Bronchial epithelial cell (primary cell): ENCODE measurements around the gene TFPI. TPM values are rescaled to one million over a fixed set of nuclear protein-coding genes. Genes with fewer than 3 reads are reported as not detected.
"Not testable (repeated sequence)": the region's sequence is repeated elsewhere in the genome, so short reads cannot be mapped to it uniquely, and the experiment has no call there.

ENCODE experiments used
- DNase-seq: peaks from one replicate; pipeline ENCODE4 v3.0.0-alpha.2; 2010; ENCODE audit warnings: low read depth
- FAIRE-seq: peaks from 2 replicates; lab custom pipeline; 2011; peaks lifted over from hg19 to GRCh38; lab: Jason Lieb, UNC
- H3K27me3 ChIP-seq: 2 replicates; pipeline ENCODE4 v1.5.1; 2011; ENCODE audit warnings: low read length; ENCODE audit not compliant: control insufficient read depth, insufficient read depth
- H3K36me3 ChIP-seq: 2 replicates; pipeline ENCODE4 v1.5.1; 2011; ENCODE audit warnings: low read length; ENCODE audit not compliant: control insufficient read depth, insufficient read depth
- H3K4me3 ChIP-seq: 2 replicates; pipeline ENCODE4 v1.5.1; 2011; ENCODE audit warnings: mild to moderate bottlenecking, low read depth, low read length, control low read depth
- total RNA-seq: library from RNA; depleted of rRNA; stranded (reverse); fragments of >200 nt; gene quantifications from 2 replicates; pipeline ENCODE4 v1.2.1, GENCODE V29; 2014
- TF ChIP-seq, protein P1 (sequence below): IDR thresholded peaks from 2 replicates; pipeline ENCODE4 v1.5.1; 2011; ENCODE audit warnings: mild to moderate bottlenecking, moderate library complexity, low read length, control low read depth, inconsistent platforms; ENCODE audit not compliant: insufficient read depth, severe bottlenecking

The TFPI gene
- total RNA-seq, 1 donor from 2014 or later, result 2.1 TPM

DNA sequence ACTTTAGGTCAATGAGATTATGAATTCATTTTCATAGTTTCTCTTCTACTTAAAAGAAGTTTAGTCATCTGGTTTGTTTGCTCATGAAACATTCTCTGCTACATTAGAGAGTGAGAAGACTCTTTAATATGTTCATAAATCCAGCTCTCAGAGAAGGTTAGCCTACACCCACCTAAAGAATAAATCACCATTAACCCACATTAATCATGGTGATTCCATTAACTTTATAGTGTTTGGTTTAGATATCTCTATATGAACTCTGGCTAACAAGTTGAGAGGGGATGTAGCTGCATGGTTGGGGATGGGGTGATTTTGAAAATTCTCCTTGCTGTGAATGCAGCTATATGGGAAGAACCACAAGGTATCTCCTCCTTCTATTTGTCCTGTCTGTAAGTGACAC is 10.7 kb downstream of the TFPI start:
- H3K27me3 ChIP-seq, result no peaks in the 10 kb centered on the region
- FAIRE-seq, result no peak
- TF ChIP-seq, protein P1, sequence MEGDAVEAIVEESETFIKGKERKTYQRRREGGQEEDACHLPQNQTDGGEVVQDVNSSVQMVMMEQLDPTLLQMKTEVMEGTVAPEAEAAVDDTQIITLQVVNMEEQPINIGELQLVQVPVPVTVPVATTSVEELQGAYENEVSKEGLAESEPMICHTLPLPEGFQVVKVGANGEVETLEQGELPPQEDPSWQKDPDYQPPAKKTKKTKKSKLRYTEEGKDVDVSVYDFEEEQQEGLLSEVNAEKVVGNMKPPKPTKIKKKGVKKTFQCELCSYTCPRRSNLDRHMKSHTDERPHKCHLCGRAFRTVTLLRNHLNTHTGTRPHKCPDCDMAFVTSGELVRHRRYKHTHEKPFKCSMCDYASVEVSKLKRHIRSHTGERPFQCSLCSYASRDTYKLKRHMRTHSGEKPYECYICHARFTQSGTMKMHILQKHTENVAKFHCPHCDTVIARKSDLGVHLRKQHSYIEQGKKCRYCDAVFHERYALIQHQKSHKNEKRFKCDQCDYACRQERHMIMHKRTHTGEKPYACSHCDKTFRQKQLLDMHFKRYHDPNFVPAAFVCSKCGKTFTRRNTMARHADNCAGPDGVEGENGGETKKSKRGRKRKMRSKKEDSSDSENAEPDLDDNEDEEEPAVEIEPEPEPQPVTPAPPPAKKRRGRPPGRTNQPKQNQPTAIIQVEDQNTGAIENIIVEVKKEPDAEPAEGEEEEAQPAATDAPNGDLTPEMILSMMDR, result no peak
- DNase-seq, result no peak
- H3K4me3 ChIP-seq, result no peak overlapping the region
- no peaks in the 10 kb centered on the region for H3K36me3 ChIP-seq

DNA sequence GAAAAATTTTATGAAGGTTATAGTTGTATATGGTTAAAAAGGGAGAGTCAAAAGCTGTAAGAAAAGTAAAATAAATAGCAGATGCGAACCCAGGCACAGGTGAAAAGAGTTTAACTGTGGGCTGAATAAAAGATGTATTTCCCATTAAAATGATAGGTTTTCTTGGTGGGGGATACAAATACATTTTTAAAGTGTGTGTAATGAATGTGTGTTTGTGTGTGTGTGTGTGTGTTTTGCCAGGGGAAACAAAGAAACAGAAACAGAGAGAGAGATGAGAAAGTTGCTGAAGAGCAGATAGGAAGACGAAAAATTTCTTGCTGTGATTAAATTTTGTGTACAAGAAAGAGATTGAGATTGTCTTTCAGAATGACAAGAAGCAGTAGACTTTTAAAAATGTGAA is 12.1 kb downstream of the TFPI start:
- Histone ChIP-seq H3K36me3 (no peaks in the 10 kb centered on the region), H3K4me3 (no peak overlapping the region), H3K27me3 (no peaks in the 10 kb centered on the region)
- FAIRE-seq (no peak), DNase-seq (no peak)
- TF ChIP-seq, protein P1, result no peak

DNA sequence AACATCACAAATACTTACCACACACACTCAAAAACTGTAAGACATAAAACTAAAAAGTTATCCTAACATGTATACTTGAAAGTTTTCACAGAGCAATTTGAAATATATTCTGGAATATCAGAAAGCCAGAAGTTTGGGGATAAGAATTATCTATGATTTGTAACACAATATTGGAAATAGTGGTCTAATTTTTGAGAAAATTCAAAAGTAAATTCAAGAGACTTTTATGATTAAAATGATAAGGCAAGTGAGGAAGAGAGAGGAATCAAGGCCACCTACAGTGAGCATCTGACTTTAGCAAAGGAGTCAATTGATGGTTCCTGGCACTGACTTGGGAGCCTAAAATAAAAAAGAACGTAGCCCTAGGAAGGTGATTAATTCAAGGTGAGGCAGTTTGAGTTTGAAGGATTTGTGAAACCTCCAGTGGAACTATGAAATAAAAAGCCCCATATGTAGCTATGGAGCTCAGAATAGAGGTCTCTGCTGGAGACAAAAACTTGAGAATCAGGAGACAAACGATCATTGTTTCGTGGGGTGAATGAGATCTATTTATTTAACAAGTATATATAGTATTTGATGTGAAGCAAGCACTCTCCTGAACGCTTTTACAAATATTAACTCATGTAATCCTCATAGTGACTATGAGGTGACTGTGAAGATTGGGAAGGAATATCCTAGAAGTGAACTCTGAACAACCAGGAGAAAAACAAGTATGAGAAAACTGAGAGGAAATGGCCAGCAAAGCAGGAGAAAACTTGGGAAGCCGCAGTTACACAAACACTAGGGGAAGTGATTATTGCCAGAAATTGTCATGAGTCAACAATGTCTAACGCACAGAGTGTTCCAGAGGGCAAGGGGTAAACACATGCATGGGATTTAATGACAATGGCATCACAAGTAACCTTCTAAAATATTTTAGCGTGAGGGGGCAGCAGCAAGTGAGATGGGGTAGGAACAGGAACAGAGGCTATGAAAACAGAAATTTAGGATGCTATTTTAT is 12.8 kb downstream of the TFPI start:
- DNase-seq (peak; percentile 81), FAIRE-seq (no peak)
- no peak overlapping the region for H3K4me3 ChIP-seq

DNA sequence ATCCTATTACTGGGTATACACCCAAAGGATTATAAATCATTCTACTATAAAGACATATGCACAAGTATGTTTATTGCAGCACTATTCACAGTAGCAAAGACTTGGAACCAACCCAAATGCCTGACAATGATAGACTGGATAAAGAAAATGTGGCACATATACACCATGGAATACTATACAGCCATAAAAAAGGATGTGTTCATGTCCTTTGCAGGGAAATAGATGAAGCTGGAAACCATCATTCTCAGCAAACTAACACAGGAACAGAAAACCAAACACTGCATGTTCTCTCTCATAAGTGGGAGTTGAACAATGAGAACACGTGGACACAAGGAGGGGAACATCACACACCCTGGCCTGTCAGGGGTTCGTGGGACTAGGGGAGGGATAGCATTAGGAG is 16.0 kb downstream of the TFPI start:
- DNase-seq, H3K36me3 ChIP-seq, H3K4me3 ChIP-seq, FAIRE-seq, H3K27me3 ChIP-seq: not testable (repeated sequence)

More for the DNA sequence above, 12.8 kb downstream of the TFPI start:
- TF ChIP-seq, protein P1, result no peak
- no peaks in the 10 kb centered on the region for H3K36me3 ChIP-seq
- H3K27me3 ChIP-seq, result no peaks in the 10 kb centered on the region

DNA sequence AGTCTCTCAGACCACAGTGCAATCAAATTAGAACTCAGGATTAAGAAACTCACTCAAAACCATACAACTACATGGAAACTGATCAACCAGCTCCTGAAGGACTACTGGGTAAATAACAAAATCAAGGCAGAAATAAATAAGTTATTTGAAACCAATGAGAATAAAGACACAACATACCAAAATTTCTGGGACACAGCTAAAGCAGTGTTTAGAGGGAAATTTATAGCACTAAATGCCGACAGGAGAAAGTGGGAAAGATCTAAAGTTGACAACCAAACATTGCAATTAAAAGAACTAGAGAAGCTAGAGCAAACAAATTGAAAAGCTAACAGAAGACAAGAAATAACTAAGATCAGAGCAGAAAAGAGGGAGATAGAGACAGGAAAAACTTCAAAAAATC is 18.9 kb downstream of the TFPI start:
- not testable (repeated sequence) for H3K27me3 ChIP-seq, H3K36me3 ChIP-seq, FAIRE-seq, DNase-seq, H3K4me3 ChIP-seq

DNA sequence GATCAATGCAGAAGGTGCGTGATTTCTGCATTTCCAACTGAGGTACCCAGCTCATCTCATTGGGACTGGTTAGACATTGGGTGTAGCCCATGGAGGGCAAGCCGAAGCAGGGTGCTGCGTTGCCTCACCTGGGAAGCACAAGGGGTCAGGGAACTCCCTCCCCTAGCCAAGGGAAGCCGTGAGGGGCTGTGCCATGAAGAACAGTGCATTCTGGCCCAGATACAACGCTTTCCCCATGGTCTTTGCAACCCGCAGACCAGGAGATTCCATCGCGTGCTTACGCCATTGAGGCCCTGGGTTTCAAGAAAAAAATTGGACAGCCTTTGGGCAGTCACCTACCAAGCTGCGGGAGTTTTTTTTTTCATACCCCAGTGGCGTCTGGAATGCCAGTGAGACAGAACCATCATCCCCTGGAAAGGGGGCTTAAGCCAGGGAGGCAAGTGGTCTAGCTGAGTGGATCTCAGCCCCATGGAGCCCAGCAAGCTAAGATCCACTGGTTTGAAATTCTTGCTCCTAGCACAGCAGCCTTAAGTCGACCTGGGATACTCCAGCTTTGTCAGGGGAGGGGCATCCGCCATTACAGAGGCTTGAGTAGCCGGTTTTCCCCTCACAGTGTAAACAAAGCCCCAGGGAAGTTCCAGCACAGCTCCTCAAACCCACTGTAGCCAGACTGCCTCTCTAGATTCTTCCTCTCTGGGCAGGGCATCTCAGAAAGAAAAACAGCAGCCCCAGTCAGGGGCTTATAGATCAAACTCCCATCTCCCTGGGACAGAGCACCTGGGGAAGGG is 21.7 kb downstream of the TFPI start:
- TF ChIP-seq, protein P1, result no peak
- DNase-seq, result no peak

More for the DNA sequence above, 21.7 kb downstream of the TFPI start:
- Histone ChIP-seq H3K27me3 (no peaks in the 10 kb centered on the region), H3K4me3 (no peak overlapping the region), H3K36me3 (no peaks in the 10 kb centered on the region)
- no peak for FAIRE-seq
